Smooth muscle cell (in vitro differentiated cells): ENCODE measurements around the gene COG5. TPM values are rescaled to one million over a fixed set of nuclear protein-coding genes. Genes with fewer than 3 reads are reported as not detected.
"Not testable (repeated sequence)": the region's sequence is repeated elsewhere in the genome, so short reads cannot be mapped to it uniquely, and the experiment has no call there.

Source experiments
- DNase-seq: peaks from one replicate; lab custom pipeline; 2025; ENCODE audit not compliant: unreplicated experiment; lab: John Stamatoyannopoulos, UW
- H2AFZ ChIP-seq: fragments of 200-600 bp; sonication (generic); 2 replicates; pipeline ENCODE4 v1.6.0; 2016; ENCODE audit warnings: antibody characterized with exemption, low read depth, mild to moderate bottlenecking
- H3F3A ChIP-seq: fragments of 200-600 bp; sonication (generic); 2 replicates; pipeline ENCODE4 v1.6.0; 2017; ENCODE audit warnings: antibody characterized with exemption, low read depth
- H3K27ac ChIP-seq: fragments of 200-600 bp; sonication (generic); 2 replicates; pipeline ENCODE4 v1.5.1; 2016; ENCODE audit warnings: low read depth, mild to moderate bottlenecking
- H3K27me3 ChIP-seq: fragments of 200-600 bp; sonication (generic); 2 replicates; pipeline ENCODE4 v1.6.1; 2016; ENCODE audit warnings: low read depth, mild to moderate bottlenecking
- H3K36me3 ChIP-seq: fragments of 200-600 bp; sonication (generic); 2 replicates; pipeline ENCODE4 v1.5.1; 2016; ENCODE audit warnings: low read depth
- H3K4me1 ChIP-seq: fragments of 200-600 bp; sonication (generic); 2 replicates; pipeline ENCODE4 v1.5.1; 2016; ENCODE audit warnings: low read depth
- H3K4me2 ChIP-seq: fragments of 200-600 bp; sonication (generic); 2 replicates; pipeline ENCODE4 v1.6.0; 2016; ENCODE audit warnings: mild to moderate bottlenecking
- H3K4me3 ChIP-seq: fragments of 200-600 bp; sonication (generic); 2 replicates; pipeline ENCODE4 v1.5.1; 2016; ENCODE audit warnings: mild to moderate bottlenecking
- H3K79me2 ChIP-seq: fragments of 200-600 bp; sonication (generic); 2 replicates; pipeline ENCODE4 v1.6.0; 2016; ENCODE audit warnings: low read depth, mild to moderate bottlenecking
- H3K9ac ChIP-seq: fragments of 200-600 bp; sonication (generic); 2 replicates; pipeline ENCODE4 v1.6.0; 2016; ENCODE audit warnings: low read depth
- H3K9me3 ChIP-seq: fragments of 200-600 bp; sonication (generic); replicated peaks from 2 replicates; pipeline ENCODE4 v1.5.1; 2016; ENCODE audit warnings: low read depth
- H4K20me1 ChIP-seq: fragments of 200-600 bp; sonication (generic); 2 replicates; pipeline ENCODE4 v1.6.0; 2016; ENCODE audit warnings: low read depth
- WGBS: methylation state at CpG from one replicate; pipeline ENCODE4 v1.1.7; 2016; ENCODE audit warnings: low lambda C conversion rate; 5-methylcytosine and 5-hydroxymethylcytosine counted together
- polyA plus RNA-seq: library from polyadenylated mRNA; unstranded; fragments of >200 nt; fragmentation: Nextera tagmentation; extraction: Ambion mirVana; gene quantifications from 2 replicates; pipeline ENCODE4 v1.2.1, GENCODE V29; 2016
- total RNA-seq: library from RNA; depleted of rRNA; stranded (reverse); fragments of >200 nt; gene quantifications from 2 replicates; pipeline ENCODE4 v1.2.3, GENCODE V29; 2014
- TF ChIP-seq, protein P1 (sequence below): fragments of 200-600 bp; sonication (generic); IDR thresholded peaks from 2 replicates; pipeline ENCODE4 v1.5.1; 2017; ENCODE audit warnings: borderline replicate concordance, mild to moderate bottlenecking, antibody characterized with exemption; ENCODE audit not compliant: insufficient read depth, poor library complexity, severe bottlenecking

Gene COG5
- total and polyA plus RNA-seq, 2 experiments from 2014 or later = 24.3 to 44.3 TPM

- no peak overlapping the region for H3K4me2 ChIP-seq
- H3K27ac ChIP-seq = no peak overlapping the region
- TF ChIP-seq, protein P1, sequence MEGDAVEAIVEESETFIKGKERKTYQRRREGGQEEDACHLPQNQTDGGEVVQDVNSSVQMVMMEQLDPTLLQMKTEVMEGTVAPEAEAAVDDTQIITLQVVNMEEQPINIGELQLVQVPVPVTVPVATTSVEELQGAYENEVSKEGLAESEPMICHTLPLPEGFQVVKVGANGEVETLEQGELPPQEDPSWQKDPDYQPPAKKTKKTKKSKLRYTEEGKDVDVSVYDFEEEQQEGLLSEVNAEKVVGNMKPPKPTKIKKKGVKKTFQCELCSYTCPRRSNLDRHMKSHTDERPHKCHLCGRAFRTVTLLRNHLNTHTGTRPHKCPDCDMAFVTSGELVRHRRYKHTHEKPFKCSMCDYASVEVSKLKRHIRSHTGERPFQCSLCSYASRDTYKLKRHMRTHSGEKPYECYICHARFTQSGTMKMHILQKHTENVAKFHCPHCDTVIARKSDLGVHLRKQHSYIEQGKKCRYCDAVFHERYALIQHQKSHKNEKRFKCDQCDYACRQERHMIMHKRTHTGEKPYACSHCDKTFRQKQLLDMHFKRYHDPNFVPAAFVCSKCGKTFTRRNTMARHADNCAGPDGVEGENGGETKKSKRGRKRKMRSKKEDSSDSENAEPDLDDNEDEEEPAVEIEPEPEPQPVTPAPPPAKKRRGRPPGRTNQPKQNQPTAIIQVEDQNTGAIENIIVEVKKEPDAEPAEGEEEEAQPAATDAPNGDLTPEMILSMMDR = no peak
- no peaks in the 10 kb centered on the region for H4K20me1 ChIP-seq
- no peak overlapping the region for H2AFZ ChIP-seq
- no peaks in the 10 kb centered on the region for H3K27me3 ChIP-seq
- WGBS = 96% methylated on average over 5 of the region's 5 CpGs
- H3K9me3 ChIP-seq = peaks cover 4% of the 10 kb centered on the region
- DNase-seq = no peak
- H3K79me2 ChIP-seq = no peaks in the 10 kb centered on the region
- no peak overlapping the region for H3K9ac ChIP-seq
- H3K4me1 ChIP-seq = no peaks in the 10 kb centered on the region
- H3K4me3 ChIP-seq = no peak overlapping the region
- H3F3A ChIP-seq = no peaks in the 10 kb centered on the region
- H3K36me3 ChIP-seq = peaks cover 24% of the 10 kb centered on the region
Observed at GRCh38 chr7:107248551-107249316, 315.0 kb downstream of the COG5 start.

GRCh38 chr7:107246836-107247235 lies 316.9 kb downstream of the COG5 start:
- not testable (repeated sequence) for H3K27ac ChIP-seq, H3K9me3 ChIP-seq, H4K20me1 ChIP-seq, H3F3A ChIP-seq, H3K4me3 ChIP-seq, H3K79me2 ChIP-seq, H3K9ac ChIP-seq, H3K4me2 ChIP-seq, H2AFZ ChIP-seq, H3K4me1 ChIP-seq, H3K27me3 ChIP-seq, DNase-seq
- H3K36me3 ChIP-seq = peaks cover 25% of the 10 kb centered on the region
- WGBS = 97% methylated on average over 3 of the region's 3 CpGs

GRCh38 chr7:107244613-107245012 lies 319.1 kb downstream of the COG5 start:
- Histone ChIP-seq H3K4me2 (no peak overlapping the region), H2AFZ (no peak overlapping the region), H4K20me1 (no peaks in the 10 kb centered on the region), H3K79me2 (no peaks in the 10 kb centered on the region), H3K4me3 (no peak overlapping the region), H3F3A (no peaks in the 10 kb centered on the region), H3K36me3 (peaks cover 25% of the 10 kb centered on the region), H3K27ac (no peak overlapping the region), H3K27me3 (no peaks in the 10 kb centered on the region), H3K4me1 (no peaks in the 10 kb centered on the region), H3K9me3 (peaks cover 4% of the 10 kb centered on the region), H3K9ac (no peak overlapping the region)
- 95% methylated on average over 2 of the region's 2 CpGs for WGBS
- no peak for DNase-seq
- TF ChIP-seq, protein P1 = no peak

GRCh38 chr7:107242267-107242666 lies 321.5 kb downstream of the COG5 start:
- no peaks in the 10 kb centered on the region for H3F3A ChIP-seq
- H3K9me3 ChIP-seq = peaks cover 4% of the 10 kb centered on the region
- no peak for DNase-seq
- H3K4me3 ChIP-seq = no peak overlapping the region
- 99% methylated on average over 4 of the region's 4 CpGs for WGBS
- peaks cover 18% of the 10 kb centered on the region for H3K36me3 ChIP-seq
- H2AFZ ChIP-seq = no peak overlapping the region
- no peaks in the 10 kb centered on the region for H3K27me3 ChIP-seq
- no peaks in the 10 kb centered on the region for H3K4me1 ChIP-seq
- TF ChIP-seq, protein P1 = no peak
- H3K27ac ChIP-seq = no peak overlapping the region
- H3K79me2 ChIP-seq = no peaks in the 10 kb centered on the region
- no peak overlapping the region for H3K4me2 ChIP-seq
- no peaks in the 10 kb centered on the region for H4K20me1 ChIP-seq
- H3K9ac ChIP-seq = no peak overlapping the region
